Thoracic aorta (tissue), 2 donors: ENCODE results near the gene TBL1XR1. TPM values are rescaled to one million over a fixed set of nuclear protein-coding genes. Genes with fewer than 3 reads are reported as not detected.

Source experiments
- ATAC-seq: fragments of 150-250 bp; one replicate; pipeline ENCODE4 v1.8.0; 2017; ENCODE audit warnings: low read depth; ENCODE audit not compliant: insufficient number of reproducible peaks, low FRiP score
- DNase-seq: peaks from one replicate; pipeline ENCODE4 v3.0.0-alpha.2; 2020; ENCODE audit warnings: low spot score
- H3K27ac ChIP-seq, 2 donors: fragments of 200-600 bp; sonication (generic); 1 replicate in 1 of 2; 2 replicates in 1 of 2; pipeline ENCODE4 v1.5.1; 2016; ENCODE audit warnings: mild to moderate bottlenecking in 2 of 2, moderate library complexity in 2 of 2
- H3K27me3 ChIP-seq: fragments of 200-600 bp; sonication (generic); replicated peaks from 2 replicates; pipeline ENCODE4 v1.6.0; 2016; ENCODE audit warnings: mild to moderate bottlenecking; ENCODE audit not compliant: insufficient read depth
- H3K36me3 ChIP-seq: fragments of 200-600 bp; sonication (generic); one replicate; pipeline ENCODE4 v1.5.1; 2016
- H3K4me1 ChIP-seq, 2 donors: fragments of 200-600 bp; sonication (generic); 1 replicate in 1 of 2; 2 replicates in 1 of 2; pipeline versions ENCODE4 v1.5.1 to v1.6.0; 2016; ENCODE audit warnings: low read depth in 2 of 2, mild to moderate bottlenecking in 1 of 2; ENCODE audit not compliant: control insufficient read depth in 1 of 2
- H3K4me3 ChIP-seq: fragments of 200-600 bp; sonication (generic); 2 replicates; pipeline ENCODE4 v1.5.1; 2016; ENCODE audit warnings: mild to moderate bottlenecking
- H3K9me3 ChIP-seq: fragments of 200-600 bp; sonication (generic); 2 replicates; pipeline ENCODE4 v1.5.1; 2016
- CTCF ChIP-seq: fragments of 200-600 bp; sonication (generic); IDR thresholded peaks from one replicate; pipeline ENCODE4 v1.5.1; 2019; ENCODE audit warnings: antibody characterized with exemption
- total RNA-seq, 2 donors: library from RNA; depleted of rRNA; stranded (reverse); fragments of >200 nt; gene quantifications; one replicate each; pipeline versions ENCODE4 v1.1.0 to v1.2.3, GENCODE V29; 2016

The TBL1XR1 gene
- total RNA-seq, 2 donors from 2014 or later = 67.0 to 109 TPM

DNA sequence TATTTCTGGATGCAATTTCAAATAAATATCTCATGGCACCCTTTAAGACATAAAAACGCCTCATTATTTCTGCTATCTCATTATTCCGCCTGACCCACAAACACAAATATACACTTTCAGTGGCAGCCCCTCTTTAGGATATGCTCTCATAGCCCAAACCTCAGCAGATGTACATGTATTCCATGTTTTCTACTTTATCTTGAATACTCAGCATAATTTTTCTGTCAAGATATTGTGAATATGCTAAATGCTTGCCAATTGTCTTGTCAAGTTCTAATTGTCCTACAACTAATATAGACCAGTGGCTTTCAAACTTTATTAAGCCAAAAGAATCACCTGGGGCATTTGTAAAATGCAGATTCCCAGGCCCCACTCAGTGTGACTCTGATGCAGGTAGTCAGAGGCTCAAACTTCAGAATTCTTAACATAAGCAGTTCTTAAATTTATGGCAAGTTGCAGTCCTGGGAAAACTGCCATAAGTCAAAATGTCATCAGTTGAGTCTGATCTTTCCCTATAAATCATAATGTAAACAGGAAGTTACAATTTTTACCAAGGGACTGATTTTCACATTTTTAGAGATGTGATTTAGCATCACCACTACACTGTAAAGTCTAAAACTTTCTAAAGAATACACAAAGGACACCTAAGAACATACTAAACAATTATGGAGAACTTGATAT is 135.1 kb downstream of the TBL1XR1 start:
- Histone ChIP-seq H3K4me3 (no peak overlapping the region), H3K27ac (no peak overlapping the region), H3K27me3 (no peaks in the 10 kb centered on the region), H3K36me3 (no peaks in the 10 kb centered on the region), H3K4me1 (peaks cover 18 to 30% of the 10 kb centered on the region in 2 donors), H3K9me3 (no peaks in the 10 kb centered on the region)
- ATAC-seq (no peak), DNase-seq (no peak)
- TF ChIP-seq CTCF = no peak

- Histone ChIP-seq H3K4me3 (no peak overlapping the region), H3K27me3 (no peaks in the 10 kb centered on the region), H3K36me3 (no peaks in the 10 kb centered on the region), H3K4me1 (peaks cover 18 to 36% of the 10 kb centered on the region in 2 donors), H3K9me3 (no peaks in the 10 kb centered on the region), H3K27ac (no peak overlapping the region)
- DNase-seq (no peak), ATAC-seq (no peak)
- TF ChIP-seq CTCF = no peak
Measured at GRCh38 chr3:177061369-177061768, 135.9 kb downstream of the TBL1XR1 start.

- TF ChIP-seq CTCF = no peak
- peaks cover 14 to 36% of the 10 kb centered on the region in 2 donors for H3K4me1 ChIP-seq
- no peaks in the 10 kb centered on the region for H3K27me3 ChIP-seq
- H3K27ac ChIP-seq = no peak overlapping the region
- ATAC-seq = no peak
- H3K36me3 ChIP-seq = no peaks in the 10 kb centered on the region
- no peak overlapping the region for H3K4me3 ChIP-seq
- H3K9me3 ChIP-seq = no peaks in the 10 kb centered on the region
- no peak for DNase-seq
Measured at GRCh38 chr3:177060492-177060891, 136.8 kb downstream of the TBL1XR1 start.

DNA sequence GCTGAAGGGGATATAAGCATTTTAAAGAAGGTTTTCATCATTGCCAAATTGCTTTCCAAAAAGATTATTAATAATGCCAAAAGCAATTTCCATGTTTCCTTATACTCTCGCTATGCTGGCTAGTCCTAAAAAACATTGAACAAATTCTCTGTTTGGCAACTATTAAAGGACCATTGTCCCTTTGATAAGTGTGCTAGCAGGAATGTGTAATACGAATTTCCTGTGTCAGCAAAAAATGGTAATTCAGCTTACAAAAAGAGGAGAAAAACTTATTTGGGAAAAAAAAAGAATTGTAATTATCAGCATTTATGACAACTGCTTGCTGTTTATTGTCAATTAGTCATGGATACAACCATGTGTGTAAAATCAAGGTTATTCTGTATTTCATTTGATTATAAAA is 138.6 kb downstream of the TBL1XR1 start:
- Histone ChIP-seq H3K9me3 (no peaks in the 10 kb centered on the region), H3K4me1 (peaks cover 0 to 33% of the 10 kb centered on the region in 2 donors), H3K36me3 (no peaks in the 10 kb centered on the region), H3K27ac (no peak overlapping the region), H3K4me3 (no peak overlapping the region), H3K27me3 (no peaks in the 10 kb centered on the region)
- no peak for ATAC-seq
- DNase-seq = no peak
- TF ChIP-seq CTCF = no peak

DNA sequence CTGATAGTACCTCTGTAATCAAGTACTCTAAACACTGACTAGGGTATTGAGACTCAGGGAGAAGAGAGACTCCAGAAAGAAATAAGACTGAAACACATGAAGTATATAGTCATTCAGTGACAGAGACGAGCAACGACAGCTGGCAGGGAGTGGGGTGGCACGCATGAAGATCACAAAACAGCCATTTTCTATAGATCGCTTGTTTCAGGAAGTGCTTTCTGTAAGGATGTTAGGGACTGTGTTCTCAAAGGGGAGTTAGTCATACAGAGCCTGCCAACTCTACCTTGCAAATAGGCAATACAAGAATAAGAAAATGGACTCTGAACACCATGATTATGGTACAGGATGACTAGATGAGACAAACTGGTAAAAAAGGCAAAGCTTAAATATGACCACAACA is 139.5 kb downstream of the TBL1XR1 start:
- Histone ChIP-seq H3K36me3 (no peaks in the 10 kb centered on the region), H3K9me3 (no peaks in the 10 kb centered on the region), H3K4me3 (no peak overlapping the region), H3K4me1 (peaks cover 0 to 33% of the 10 kb centered on the region in 2 donors), H3K27ac (no peak overlapping the region), H3K27me3 (no peaks in the 10 kb centered on the region)
- ATAC-seq (no peak), DNase-seq (no peak)
- TF ChIP-seq CTCF = no peak
